H1 (cell line): ENCODE data around the gene TSPEAR. TPM values are rescaled to one million over a fixed set of nuclear protein-coding genes. Genes with fewer than 3 reads are reported as not detected.

ENCODE experiments used
- CTCF ChIA-PET: fragments of 300-600 bp; sonication (Branson Sonifier 250); formaldehyde crosslinking; loops from one replicate; lab custom pipeline; 2021; ENCODE audit not compliant: partially characterized antibody; lab: Charles Lee
- POLR2A ChIA-PET: fragments of 300-600 bp; sonication (Branson Sonifier 250); formaldehyde crosslinking; loops from one replicate; lab custom pipeline; 2021; ENCODE audit warnings: inconsistent platforms; ENCODE audit not compliant: partially characterized antibody; lab: Charles Lee
- DNase-seq, 2 experiments: peaks; one replicate each; pipeline versions ENCODE4 v3.0.0 to v3.0.0-alpha.2; 2010 to 2022; ENCODE audit warnings: low spot score in 2 of 2, low read depth in 1 of 2, mixed read lengths in 1 of 2
- FAIRE-seq: peaks from 2 replicates; lab custom pipeline; 2011; peaks lifted over from hg19 to GRCh38; lab: Jason Lieb, UNC
- H2AFZ ChIP-seq: 2 replicates; pipeline ENCODE4 v1.8.1; 2012; ENCODE audit warnings: low read length, inconsistent platforms
- H2AK5ac ChIP-seq: 2 replicates; pipeline ENCODE4 v1.6.1; 2013; ENCODE audit warnings: low read depth, low read length
- H2BK120ac ChIP-seq: replicated peaks from 2 replicates; pipeline ENCODE3; 2013; ENCODE audit warnings: low read depth, low read length, inconsistent platforms
- H2BK12ac ChIP-seq: 2 replicates; pipeline ENCODE4 v1.6.1; 2013; ENCODE audit warnings: low read depth, low read length
- H2BK15ac ChIP-seq: 2 replicates; pipeline ENCODE4 v1.6.1; 2013; ENCODE audit warnings: low read length
- H2BK20ac ChIP-seq: 2 replicates; pipeline ENCODE4 v1.6.1; 2013; ENCODE audit warnings: low read length
- H2BK5ac ChIP-seq: 2 replicates; pipeline ENCODE4 v1.6.1; 2013; ENCODE audit warnings: low read depth, low read length
- H3K14ac ChIP-seq: 2 replicates; pipeline ENCODE4 v1.6.1; 2013; ENCODE audit warnings: inconsistent platforms; ENCODE audit not compliant: insufficient read length
- H3K18ac ChIP-seq: 2 replicates; pipeline ENCODE4 v1.6.1; 2013; ENCODE audit warnings: low read length; ENCODE audit errors: extremely low read depth
- H3K23ac ChIP-seq: 2 replicates; pipeline ENCODE4 v1.6.1; 2013; ENCODE audit warnings: inconsistent platforms; ENCODE audit not compliant: insufficient read length
- H3K23me2 ChIP-seq: 2 replicates; pipeline ENCODE4 v1.6.1; 2013; ENCODE audit warnings: low read depth, low read length
- H3K27ac ChIP-seq: 2 replicates; pipeline ENCODE4 v1.6.1; 2011; ENCODE audit warnings: low read depth, low read length, inconsistent platforms
- H3K27me3 ChIP-seq, 4 experiments: replicated peaks in 1 of 4; 1 replicate in 1 of 4; 2 replicates in 3 of 4; pipeline versions ENCODE4 v1.6.1 to v1.8.1; 2011 to 2013; ENCODE audit warnings: low read length in 3 of 4, mild to moderate bottlenecking in 3 of 4, inconsistent platforms in 2 of 4, mixed read lengths in 2 of 4, moderate library complexity in 1 of 4; ENCODE audit not compliant: control insufficient read depth in 3 of 4, insufficient read depth in 3 of 4; ENCODE audit errors: extremely low read depth in 1 of 4
- H3K36me3 ChIP-seq, 4 experiments: 2 replicates each; pipeline versions ENCODE4 v1.6.1 to v1.8.1; 2011 to 2013; ENCODE audit warnings: mild to moderate bottlenecking in 4 of 4, low read length in 3 of 4, moderate library complexity in 2 of 4, control low read depth in 1 of 4, inconsistent platforms in 1 of 4; ENCODE audit not compliant: insufficient read depth in 4 of 4, control insufficient read depth in 2 of 4
- H3K4ac ChIP-seq: replicated peaks from 2 replicates; pipeline ENCODE3; 2013; ENCODE audit warnings: low read length, low read depth, mixed read lengths, inconsistent platforms; ENCODE audit not compliant: insufficient read length
- H3K4me1 ChIP-seq, 4 experiments: replicated peaks in 1 of 4; 1 replicate in 1 of 4; 2 replicates in 3 of 4; pipeline versions ENCODE4 v1.6.1 to v1.8.1; 2011 to 2013; ENCODE audit warnings: low read length in 3 of 4, inconsistent platforms in 2 of 4, mixed read lengths in 1 of 4; ENCODE audit not compliant: insufficient read depth in 4 of 4, control insufficient read depth in 3 of 4
- H3K4me2 ChIP-seq, 2 experiments: 2 replicates each; pipeline versions ENCODE4 v1.6.1 to v1.8.1; 2011 to 2013; ENCODE audit warnings: low read depth in 2 of 2, low read length in 2 of 2, control low read depth in 1 of 2, inconsistent platforms in 1 of 2, mild to moderate bottlenecking in 1 of 2; ENCODE audit not compliant: insufficient read depth in 1 of 2
- H3K4me3 ChIP-seq, 4 experiments: fragments of 200-600, 300-600 bp in 1 of 4; sonication (generic), shearing (Covaris generic), sonication (Bioruptor Twin) in 1 of 4; 2 replicates each; pipeline versions ENCODE4 v1.5.1 to v1.8.1; 2011 to 2016; ENCODE audit warnings: low read length in 4 of 4, low read depth in 3 of 4, control low read depth in 2 of 4, inconsistent platforms in 2 of 4, mild to moderate bottlenecking in 2 of 4, mixed read lengths in 1 of 4, moderate library complexity in 1 of 4; ENCODE audit not compliant: insufficient read depth in 2 of 4; ENCODE audit errors: extremely low read depth in 1 of 4
- H3K56ac ChIP-seq: replicated peaks from 2 replicates; pipeline ENCODE3; 2013; ENCODE audit warnings: low read depth, mild to moderate bottlenecking, mixed read lengths, low read length, inconsistent platforms; ENCODE audit not compliant: insufficient read length
- H3K79me1 ChIP-seq: 2 replicates; pipeline ENCODE4 v1.6.1; 2013; ENCODE audit warnings: low read depth, low read length, control low read depth
- H3K79me2 ChIP-seq, 2 experiments: 2 replicates each; pipeline versions ENCODE4 v1.6.1 to v1.8.1; 2012 to 2013; ENCODE audit warnings: low read length in 2 of 2, mild to moderate bottlenecking in 2 of 2, inconsistent platforms in 1 of 2; ENCODE audit not compliant: insufficient read depth in 2 of 2, control insufficient read depth in 1 of 2
- H3K9ac ChIP-seq, 4 experiments: replicated peaks in 1 of 4; 1 replicate in 1 of 4; 2 replicates in 3 of 4; pipeline versions ENCODE4 v1.6.1 to v1.8.1; 2011 to 2013; ENCODE audit warnings: low read depth in 3 of 4, low read length in 3 of 4, control low read depth in 2 of 4, mild to moderate bottlenecking in 2 of 4, moderate library complexity in 2 of 4, inconsistent platforms in 1 of 4; ENCODE audit errors: extremely low read depth in 1 of 4
- H3K9me3 ChIP-seq, 2 experiments: 2 replicates each; pipeline versions ENCODE4 v1.6.1 to v1.8.1; 2012 to 2013; ENCODE audit warnings: mild to moderate bottlenecking in 2 of 2, moderate library complexity in 2 of 2, control low read depth in 1 of 2, inconsistent platforms in 1 of 2, low read depth in 1 of 2, low read length in 1 of 2, mixed read lengths in 1 of 2; ENCODE audit not compliant: insufficient read depth in 2 of 2
- H4K20me1 ChIP-seq, 2 experiments: replicated peaks in 1 of 2; 2 replicates each; pipeline versions ENCODE3 to v1.8.1; 2011 to 2013; ENCODE audit warnings: inconsistent platforms in 2 of 2, low read length in 2 of 2, mild to moderate bottlenecking in 1 of 2; ENCODE audit not compliant: insufficient read depth in 2 of 2, control insufficient read depth in 1 of 2
- H4K5ac ChIP-seq: 2 replicates; pipeline ENCODE4 v1.6.1; 2013; ENCODE audit warnings: low read length, low read depth, mixed read lengths, inconsistent platforms; ENCODE audit not compliant: insufficient read length
- H4K8ac ChIP-seq: 2 replicates; pipeline ENCODE4 v1.8.0; 2013; ENCODE audit warnings: mild to moderate bottlenecking, moderate library complexity, low read length, inconsistent platforms; ENCODE audit not compliant: insufficient read depth; ENCODE audit errors: extremely low read depth
- H4K91ac ChIP-seq: replicated peaks from 2 replicates; pipeline ENCODE3; 2013; ENCODE audit warnings: low read length, mixed read lengths, inconsistent platforms; ENCODE audit not compliant: insufficient read length
- BACH1 ChIP-seq: IDR thresholded peaks from 2 replicates; pipeline ENCODE4 v1.6.1; 2012; ENCODE audit warnings: low read length, improper control_type of control experiment
- RAD21 ChIP-seq, 2 experiments: IDR thresholded peaks in 1 of 2; conservative IDR thresholded peaks in 1 of 2; 2 replicates each; pipeline ENCODE4 v1.6.1; 2011; ENCODE audit warnings: low read depth in 2 of 2, low read length in 2 of 2, improper control_type of control experiment in 1 of 2, inconsistent platforms in 1 of 2, mild to moderate bottlenecking in 1 of 2, moderate library complexity in 1 of 2
- SP1 ChIP-seq: IDR thresholded peaks from 2 replicates; pipeline ENCODE4 v1.6.1; 2011; ENCODE audit warnings: low read depth, low read length
- TEAD4 ChIP-seq: IDR thresholded peaks from 2 replicates; pipeline ENCODE4 v1.6.1; 2012; ENCODE audit warnings: low read depth, low read length, inconsistent platforms, mixed read lengths
- WGBS, 2 experiments: shearing (Covaris generic) in 1 of 2; methylation state at CpG; one replicate each; pipeline versions ENCODE4 v1.1.6 to v1.1.7; 2013 to 2015; ENCODE audit warnings: low lambda C conversion rate in 2 of 2, mixed read lengths in 2 of 2, inconsistent platforms in 1 of 2, low coverage in 1 of 2, missing lambda C conversion rate in 1 of 2; ENCODE audit not compliant: insufficient replicate concordance in 2 of 2, insufficient coverage in 1 of 2, insufficient read length in 1 of 2; ENCODE audit errors: extremely low coverage in 1 of 2, missing lambda C conversion rate in 1 of 2; 5-methylcytosine and 5-hydroxymethylcytosine counted together
- polyA plus RNA-seq, 7 experiments: library from polyadenylated mRNA; depleted of rRNA in 3 of 7; stranded (reverse) in 5 of 7; unstranded in 2 of 7; fragments of >200 nt in 5 of 7; fragments of 200-250 nt in 2 of 7; gene quantifications; 1 replicate in 5 of 7; 2 replicates in 1 of 7; 4 replicates in 1 of 7; pipeline versions ENCODE4 v1.2.1 to v1.2.3, GENCODE V29; 2011 to 2013; ENCODE audit warnings: missing spikeins in 2 of 7, mixed read lengths in 2 of 7
- total RNA-seq: library from RNA; stranded (reverse); fragmentation: NEBNext Ultra II Directional; extraction: Animal tissue kit (Norgen Biotek cat#: 25700); gene quantifications from 2 replicates; pipeline ENCODE4 v1.2.1, GENCODE V29; 2021

The TSPEAR gene
- total and polyA plus RNA-seq, 2 of the 8 experiments (the other 6 are each of a cell fraction or from before 2014, with no cell fraction given), result 0.58 to 0.89 TPM

- Histone ChIP-seq H2AFZ (no peak overlapping the region), H4K20me1 (no peaks in the 10 kb centered on the region), H3K9me3 (no peaks in the 10 kb centered on the region), H3K18ac (no peak overlapping the region), H2BK120ac (no peak overlapping the region), H3K36me3 (no peaks in the 10 kb centered on the region), H3K79me1 (no peaks in the 10 kb centered on the region), H3K4me2 (no peak overlapping the region), H2BK5ac (no peak overlapping the region), H2AK5ac (no peak overlapping the region), H3K79me2 (no peaks in the 10 kb centered on the region), H3K4me1 (peaks cover 0 to 2% (median 0%) of the 10 kb centered on the region in 4 experiments; a peak in 1 of 7 replicates), H2BK12ac (no peak overlapping the region), H4K91ac (no peak overlapping the region), H3K27ac (no peak overlapping the region), H3K4ac (no peak overlapping the region), H2BK20ac (no peak overlapping the region), H3K27me3 (no peaks in the 10 kb centered on the region), H3K23ac (no peak overlapping the region), H3K23me2 (peaks cover under 1% of the 10 kb centered on the region; the same call in 1 of the 2 replicates), H2BK15ac (no peak overlapping the region), H4K8ac (peak overlapping the region; percentile 65), H3K9ac (no peak overlapping the region), H3K4me3 (no peak overlapping the region), H3K14ac (no peak overlapping the region), H3K56ac (no peak overlapping the region), H4K5ac (no peak overlapping the region)
- CTCF ChIA-PET, result interaction anchor here (1.1 to 1.9 kb wide), 4 partner anchors 11 to 81 kb away, joined by 3 to 10 read pairs (median 6); no protein-coding TSS in a partner anchor
- FAIRE-seq (no peak), DNase-seq (no peak)
- WGBS, 2 experiments, result 83% methylated on average over 27 of the region's 28 CpGs; no CpG with 5 or more reads in 1 of the 2 experiments
- POLR2A ChIA-PET, result interaction anchor here (1.1 kb wide), 1 partner anchor 14 kb away, joined by 3 read pairs; no protein-coding TSS in a partner anchor
- TF ChIP-seq TEAD4, result no peak
- TF ChIP-seq BACH1, result no peak
- TF ChIP-seq SP1, result no peak
- TF ChIP-seq RAD21 (IDR thresholded peaks at IDR 0.05 in 1 of 2, conservative IDR thresholded peaks at IDR 0.05 in 1 of 2; ENCODE audit: low read depth in 2 of 2, low read length in 2 of 2), result no peak
Measured at GRCh38 chr21:44449473-44450363, 261.7 kb downstream of the TSPEAR start.
